ENCODE measurements around the gene CCDC14.
A peak's percentile ranks its signal among the peaks of the same experiment; 100 is the strongest.

Gene CCDC14

DNA sequence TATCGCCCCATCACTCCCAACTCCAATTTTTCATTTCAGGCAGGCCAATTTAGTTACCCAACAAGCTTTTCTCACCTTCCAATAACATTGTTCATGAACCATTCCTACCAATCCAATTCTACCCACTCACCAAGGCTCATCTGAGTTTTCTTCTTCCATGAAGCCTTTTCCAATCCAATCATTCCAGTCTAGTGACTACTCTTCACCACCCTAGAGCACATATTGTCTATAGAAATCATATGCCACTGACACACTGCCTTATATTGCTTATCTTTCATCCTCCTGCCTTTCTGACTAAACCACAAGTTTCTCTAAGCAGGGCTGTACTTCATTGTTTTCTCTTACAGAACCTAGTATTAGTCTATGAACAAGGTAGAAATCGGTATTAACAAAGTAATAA, 11.4 kb downstream of the CCDC14 start:
- peak; percentile 85 for DNase-seq (ENCODE audit: low read depth)
- TF ChIP-seq, protein P1, sequence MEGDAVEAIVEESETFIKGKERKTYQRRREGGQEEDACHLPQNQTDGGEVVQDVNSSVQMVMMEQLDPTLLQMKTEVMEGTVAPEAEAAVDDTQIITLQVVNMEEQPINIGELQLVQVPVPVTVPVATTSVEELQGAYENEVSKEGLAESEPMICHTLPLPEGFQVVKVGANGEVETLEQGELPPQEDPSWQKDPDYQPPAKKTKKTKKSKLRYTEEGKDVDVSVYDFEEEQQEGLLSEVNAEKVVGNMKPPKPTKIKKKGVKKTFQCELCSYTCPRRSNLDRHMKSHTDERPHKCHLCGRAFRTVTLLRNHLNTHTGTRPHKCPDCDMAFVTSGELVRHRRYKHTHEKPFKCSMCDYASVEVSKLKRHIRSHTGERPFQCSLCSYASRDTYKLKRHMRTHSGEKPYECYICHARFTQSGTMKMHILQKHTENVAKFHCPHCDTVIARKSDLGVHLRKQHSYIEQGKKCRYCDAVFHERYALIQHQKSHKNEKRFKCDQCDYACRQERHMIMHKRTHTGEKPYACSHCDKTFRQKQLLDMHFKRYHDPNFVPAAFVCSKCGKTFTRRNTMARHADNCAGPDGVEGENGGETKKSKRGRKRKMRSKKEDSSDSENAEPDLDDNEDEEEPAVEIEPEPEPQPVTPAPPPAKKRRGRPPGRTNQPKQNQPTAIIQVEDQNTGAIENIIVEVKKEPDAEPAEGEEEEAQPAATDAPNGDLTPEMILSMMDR (conservative IDR thresholded peaks at IDR 0.05; ENCODE audit: low read length) = no peak
- no peak overlapping the region for H3K4me3 ChIP-seq (ENCODE audit: low read length)

DNA sequence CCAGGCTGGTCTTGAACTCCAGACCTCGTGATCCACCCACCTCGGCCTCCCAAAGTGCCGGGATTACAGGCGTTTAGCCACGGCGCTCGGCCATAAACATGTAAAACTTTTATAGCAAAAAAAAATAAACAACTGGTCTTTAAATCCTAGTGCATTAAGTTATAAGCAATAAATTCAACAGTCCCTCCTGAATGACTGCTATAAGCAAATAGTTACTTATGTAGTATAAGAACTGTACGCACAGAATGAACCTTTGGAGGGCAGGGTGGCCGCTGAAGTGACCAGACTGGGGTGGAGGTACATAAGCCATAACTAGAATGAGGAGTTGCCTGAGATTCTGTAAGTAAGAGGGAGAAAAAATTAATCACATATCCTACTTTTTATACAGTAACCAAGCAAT, 12.6 kb downstream of the CCDC14 start:
- DNase-seq (ENCODE audit: low read depth) = no peak
- TF ChIP-seq, protein P1 (conservative IDR thresholded peaks at IDR 0.05; ENCODE audit: low read length) = no peak
- H3K4me3 ChIP-seq (ENCODE audit: low read length) = no peak overlapping the region

DNA sequence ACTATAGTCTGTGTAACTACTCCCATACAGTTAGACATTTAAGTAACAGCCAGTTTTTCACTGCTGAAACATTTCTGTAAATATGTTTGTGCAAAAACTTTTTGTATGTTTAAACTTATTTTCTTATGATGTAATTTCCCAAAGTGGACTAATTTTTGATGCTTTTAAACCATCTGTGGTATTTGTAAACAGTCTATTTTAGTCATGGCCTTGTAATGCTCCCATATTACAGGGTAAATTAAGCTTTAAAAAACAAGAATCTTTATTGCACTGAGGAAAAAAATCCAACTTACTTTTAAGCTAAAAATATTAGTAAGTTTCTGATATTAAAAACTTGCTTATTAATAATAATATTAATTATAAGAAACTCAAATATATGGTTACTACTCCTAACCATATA, 13.5 kb downstream of the CCDC14 start:
- peak; percentile 28 for DNase-seq (ENCODE audit: low read depth)
- H3K4me3 ChIP-seq (ENCODE audit: low read length) = no peak overlapping the region
- TF ChIP-seq, protein P1 (conservative IDR thresholded peaks at IDR 0.05; ENCODE audit: low read length) = no peak

- H3K4me3 ChIP-seq (ENCODE audit: low read length) = no peak overlapping the region
These were observed 19.5 kb downstream of the CCDC14 start for GRCh38 chr3:123941542-123941941.

GRCh38 chr3:123941121-123941520, 19.9 kb downstream of the CCDC14 start:
- TF ChIP-seq, protein P1 (conservative IDR thresholded peaks at IDR 0.05; ENCODE audit: low read length) = peak; percentile 59
- DNase-seq (ENCODE audit: low read depth) = peak; percentile 44
- no peak overlapping the region for H3K4me3 ChIP-seq (ENCODE audit: low read length)

More at GRCh38 chr3:123941542-123941941, 19.5 kb downstream of the CCDC14 start:
- DNase-seq (ENCODE audit: low read depth) = no peak
- TF ChIP-seq, protein P1 (conservative IDR thresholded peaks at IDR 0.05; ENCODE audit: low read length) = no peak

- H3K4me3 ChIP-seq (ENCODE audit: low read length) = no peak overlapping the region
- no peak for DNase-seq (ENCODE audit: low read depth)
- TF ChIP-seq, protein P1 (conservative IDR thresholded peaks at IDR 0.05; ENCODE audit: low read length) = no peak
These were observed 21.3 kb downstream of the CCDC14 start for GRCh38 chr3:123939706-123940105.

GRCh38 chr3:123936400-123936799, 24.6 kb downstream of the CCDC14 start:
- TF ChIP-seq, protein P1 (conservative IDR thresholded peaks at IDR 0.05; ENCODE audit: low read length) = no peak
- H3K4me3 ChIP-seq (ENCODE audit: low read length) = no peak overlapping the region
- DNase-seq (ENCODE audit: low read depth) = peak; percentile 21

All from AG10803 (cell line).